22Rv1 (cell line): ENCODE measurements around the gene ADAMTSL2.

Experiments
- CTCF ChIP-seq: fragments of 450-650 bp; IDR thresholded peaks from 2 replicates; pipeline ENCODE4 v1.5.1; 2017; ENCODE audit warnings: mild to moderate bottlenecking
- ZFX ChIP-seq: fragments of 450-650 bp; IDR thresholded peaks from 2 replicates; pipeline ENCODE4 v1.6.1; 2017; ENCODE audit warnings: antibody characterized with exemption, borderline replicate concordance

- no peak for TF ChIP-seq CTCF
- TF ChIP-seq ZFX, result no peak
These were observed 45.9 kb downstream of the ADAMTSL2 start for GRCh38 chr9:133580419-133580738.
